ENCODE data around the gene MAG. TPM values are rescaled to one million over a fixed set of nuclear protein-coding genes. Genes with fewer than 3 reads are reported as not detected.
"Not testable (repeated sequence)": the region's sequence is repeated elsewhere in the genome, so short reads cannot be mapped to it uniquely, and the experiment has no call there.

The MAG gene
- total RNA-seq, 1 donor from 2014 or later, result not detected

- Mint-ChIP-seq H3K27ac (peak overlapping the region; percentile 23), H3K9me3 (no peaks in the 10 kb centered on the region), H3K36me3 (ENCODE audit: low read depth) (no peaks in the 10 kb centered on the region), H3K27me3 (peaks cover 2% of the 10 kb centered on the region), H3K4me1 (peaks cover 47% of the 10 kb centered on the region), H3K4me3 (no peak overlapping the region)
- intact Hi-C loops (cut with micrococcal nuclease), result no loop called here
- DNase-seq, result no peak
These were observed 57.9 kb downstream of the MAG start for GRCh38 chr19:35349614-35350521.

GRCh38 chr19:35350591-35350990 lies 58.6 kb downstream of the MAG start:
- Mint-ChIP-seq H3K4me1 (peaks cover 44% of the 10 kb centered on the region), H3K27me3 (peaks cover 2% of the 10 kb centered on the region), H3K27ac (peak overlapping the region; percentile 15), H3K36me3 (ENCODE audit: low read depth) (no peaks in the 10 kb centered on the region), H3K4me3 (no peak overlapping the region), H3K9me3 (no peaks in the 10 kb centered on the region)
- DNase-seq, result no peak
- intact Hi-C loops (cut with micrococcal nuclease), result no loop called here

GRCh38 chr19:35351411-35352176 lies 59.6 kb downstream of the MAG start:
- DNase-seq, result no peak
- peaks cover 34% of the 10 kb centered on the region for H3K4me1 Mint-ChIP-seq
- H3K27me3 Mint-ChIP-seq, result peaks cover under 1% of the 10 kb centered on the region
- no peak overlapping the region for H3K4me3 Mint-ChIP-seq
- no peak overlapping the region for H3K27ac Mint-ChIP-seq
- no peaks in the 10 kb centered on the region for H3K36me3 Mint-ChIP-seq (ENCODE audit: low read depth)
- no peaks in the 10 kb centered on the region for H3K9me3 Mint-ChIP-seq
- intact Hi-C loops (cut with micrococcal nuclease), result loop anchor here (1.0 kb wide), 2 partner anchors 117 to 144 kb away; no protein-coding TSS in a partner anchor

GRCh38 chr19:35352177-35352447 lies 60.2 kb downstream of the MAG start:
- Mint-ChIP-seq H3K27ac (no peak overlapping the region), H3K36me3 (ENCODE audit: low read depth) (no peaks in the 10 kb centered on the region), H3K4me1 (peaks cover 28% of the 10 kb centered on the region), H3K27me3 (no peaks in the 10 kb centered on the region), H3K4me3 (no peak overlapping the region), H3K9me3 (no peaks in the 10 kb centered on the region)
- intact Hi-C loops (cut with micrococcal nuclease), result loop anchor here (1.0 kb wide), 2 partner anchors 116 to 143 kb away; no protein-coding TSS in a partner anchor
- no peak for DNase-seq

- no peak overlapping the region for H3K4me3 Mint-ChIP-seq
- H3K27ac Mint-ChIP-seq, result peak overlapping the region; percentile 71
These were observed 60.7 kb downstream of the MAG start for GRCh38 chr19:35352448-35353304.

DNA sequence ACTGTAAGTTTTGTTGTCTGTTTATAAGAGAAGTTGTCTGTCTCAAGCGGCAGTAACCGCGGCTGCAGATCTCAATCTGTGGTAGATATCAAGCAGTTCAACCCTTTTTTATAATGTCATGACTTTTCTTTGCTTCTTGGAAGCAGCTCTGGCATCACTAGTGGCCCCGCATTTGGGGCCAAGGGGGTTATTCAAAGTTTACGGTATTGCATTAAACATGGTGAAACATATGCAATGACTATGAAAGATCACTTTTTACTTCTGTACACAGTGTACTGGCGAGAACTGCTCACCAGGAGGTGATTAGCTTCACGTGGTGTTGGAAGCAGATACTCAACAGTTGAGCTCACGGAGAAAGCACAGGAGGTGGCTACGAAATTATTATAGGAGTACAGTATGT lies 61.7 kb downstream of the MAG start:
- no peak for DNase-seq
- Mint-ChIP-seq H3K27ac (no peak overlapping the region), H3K4me3 (no peak overlapping the region), H3K4me1 (peaks cover 20% of the 10 kb centered on the region), H3K36me3 (ENCODE audit: low read depth) (no peaks in the 10 kb centered on the region), H3K9me3 (no peaks in the 10 kb centered on the region), H3K27me3 (no peaks in the 10 kb centered on the region)
- intact Hi-C loops (cut with micrococcal nuclease), result no loop called here

More at GRCh38 chr19:35352448-35353304, 60.7 kb downstream of the MAG start:
- Mint-ChIP-seq H3K4me1 (peaks cover 23% of the 10 kb centered on the region), H3K27me3 (no peaks in the 10 kb centered on the region), H3K36me3 (ENCODE audit: low read depth) (no peaks in the 10 kb centered on the region), H3K9me3 (no peaks in the 10 kb centered on the region)
- intact Hi-C loops (cut with micrococcal nuclease), result loop anchor here (1.0 kb wide), 2 partner anchors 116 to 143 kb away; no protein-coding TSS in a partner anchor
- DNase-seq, result peak; percentile 90

GRCh38 chr19:35354898-35355297 lies 62.9 kb downstream of the MAG start:
- no peak overlapping the region for H3K27ac Mint-ChIP-seq
- H3K4me3 Mint-ChIP-seq, result no peak overlapping the region
- no peaks in the 10 kb centered on the region for H3K9me3 Mint-ChIP-seq
- H3K4me1 Mint-ChIP-seq, result peaks cover 11% of the 10 kb centered on the region
- no peaks in the 10 kb centered on the region for H3K36me3 Mint-ChIP-seq (ENCODE audit: low read depth)
- intact Hi-C loops (cut with micrococcal nuclease), result no loop called here
- H3K27me3 Mint-ChIP-seq, result no peaks in the 10 kb centered on the region
- no peak for DNase-seq

- no peak for DNase-seq
- Mint-ChIP-seq H3K4me1 (peaks cover 11% of the 10 kb centered on the region), H3K36me3 (ENCODE audit: low read depth) (no peaks in the 10 kb centered on the region), H3K4me3 (no peak overlapping the region), H3K27me3 (no peaks in the 10 kb centered on the region), H3K27ac (no peak overlapping the region), H3K9me3 (no peaks in the 10 kb centered on the region)
- intact Hi-C loops (cut with micrococcal nuclease), result no loop called here
These were observed 64.0 kb downstream of the MAG start for GRCh38 chr19:35355791-35356460.

- H3K4me3 Mint-ChIP-seq, result peak within 1 kb of the TSS; percentile 9
- H3K4me1 Mint-ChIP-seq, result peaks cover 7% of the 10 kb centered on the region
- no peaks in the 10 kb centered on the region for H3K9me3 Mint-ChIP-seq
- no peaks in the 10 kb centered on the region for H3K36me3 Mint-ChIP-seq (ENCODE audit: low read depth)
- peaks cover 6% of the 10 kb centered on the region for H3K27me3 Mint-ChIP-seq
- intact Hi-C loops (cut with micrococcal nuclease), result no loop called here
- peak within 1 kb of the TSS; percentile 25 for H3K27ac Mint-ChIP-seq
- no peak for DNase-seq
These were observed 66.1 kb downstream of the MAG start, which contains the start of gene FFAR3 for GRCh38 chr19:35357867-35358573. FFAR3 (plus strand) TSS chr19:35358460; CDS start chr19:35358891, 431 bp downstream.

GRCh38 chr19:35358834-35359233 lies 66.9 kb downstream of the MAG start:
- H3K27ac Mint-ChIP-seq; DNase-seq; H3K9me3 Mint-ChIP-seq; H3K4me1 Mint-ChIP-seq; H3K36me3 Mint-ChIP-seq (ENCODE audit: low read depth); H3K4me3 Mint-ChIP-seq; intact Hi-C loops (cut with micrococcal nuclease); H3K27me3 Mint-ChIP-seq: not testable (repeated sequence)

DNA sequence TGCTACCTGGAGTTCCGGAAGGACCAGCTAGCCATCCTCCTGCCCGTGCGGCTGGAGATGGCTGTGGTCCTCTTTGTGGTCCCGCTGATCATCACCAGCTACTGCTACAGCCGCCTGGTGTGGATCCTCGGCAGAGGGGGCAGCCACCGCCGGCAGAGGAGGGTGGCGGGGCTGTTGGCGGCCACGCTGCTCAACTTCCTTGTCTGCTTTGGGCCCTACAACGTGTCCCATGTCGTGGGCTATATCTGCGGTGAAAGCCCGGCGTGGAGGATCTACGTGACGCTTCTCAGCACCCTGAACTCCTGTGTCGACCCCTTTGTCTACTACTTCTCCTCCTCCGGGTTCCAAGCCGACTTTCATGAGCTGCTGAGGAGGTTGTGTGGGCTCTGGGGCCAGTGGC lies 67.4 kb downstream of the MAG start:
- H3K27me3 Mint-ChIP-seq; H3K4me3 Mint-ChIP-seq; H3K36me3 Mint-ChIP-seq (ENCODE audit: low read depth); intact Hi-C loops (cut with micrococcal nuclease); DNase-seq; H3K9me3 Mint-ChIP-seq; H3K27ac Mint-ChIP-seq; H3K4me1 Mint-ChIP-seq: not testable (repeated sequence)

GRCh38 chr19:35360081-35360480 lies 68.1 kb downstream of the MAG start:
- DNase-seq; H3K4me1 Mint-ChIP-seq; intact Hi-C loops (cut with micrococcal nuclease); H3K36me3 Mint-ChIP-seq (ENCODE audit: low read depth); H3K4me3 Mint-ChIP-seq; H3K27me3 Mint-ChIP-seq; H3K9me3 Mint-ChIP-seq; H3K27ac Mint-ChIP-seq: not testable (repeated sequence)

Measured in activated CD4-positive, alpha-beta T cell treated with anti-CD3 and anti-CD28 coated beads, Interleukin-2, amount 10 ng/mL, durations not matched to agents 24 days and 14 days (primary cell).